Measurements from ENCODE around the gene PPP2R5C.

Gene PPP2R5C

DNA sequence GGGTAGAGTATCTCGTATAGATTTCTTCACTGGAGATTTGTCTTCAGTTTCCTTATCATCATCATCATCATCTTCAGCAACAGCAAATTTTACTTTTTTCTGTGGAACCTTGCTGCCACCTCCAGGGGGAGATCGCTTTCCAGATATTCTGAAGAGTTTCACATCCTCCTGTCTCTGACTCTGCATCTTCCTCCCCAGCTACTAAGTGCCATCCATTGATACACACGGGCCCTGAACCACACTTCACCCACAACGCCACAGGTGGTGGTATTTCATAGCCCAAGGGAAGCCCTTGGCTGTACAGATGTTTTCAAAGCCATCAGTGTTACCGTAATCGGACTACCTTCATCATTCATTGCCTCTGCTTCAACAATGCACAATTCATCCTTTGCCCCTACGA, 82.2 kb downstream of the PPP2R5C start:
- DNase-seq: peak; percentile 25 to 52

GRCh38 chr14:101844219-101844618, 82.7 kb downstream of the PPP2R5C start:
- no peak for DNase-seq

- no peak for DNase-seq
Observed at GRCh38 chr14:101844751-101845150, 83.2 kb downstream of the PPP2R5C start.

DNA sequence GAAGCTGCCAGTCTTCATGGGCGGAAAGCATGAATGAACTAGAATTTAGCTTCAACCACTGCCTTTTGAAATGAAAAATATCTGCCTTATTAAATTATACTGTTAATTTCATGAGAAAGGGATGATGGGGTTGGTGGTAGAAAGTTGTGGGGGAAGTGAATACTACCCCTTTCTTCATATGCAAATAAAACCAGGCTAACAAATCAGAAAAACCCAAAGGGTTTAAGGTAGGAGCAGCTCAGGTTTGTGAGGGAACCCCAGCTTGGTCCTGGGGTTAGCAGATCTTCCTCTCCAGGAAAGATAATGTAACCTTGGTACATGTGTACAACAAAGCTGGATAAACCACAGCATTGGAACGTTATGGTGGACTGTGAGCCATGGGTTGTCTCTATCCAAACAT, 84.0 kb downstream of the PPP2R5C start:
- DNase-seq: no peak

DNA sequence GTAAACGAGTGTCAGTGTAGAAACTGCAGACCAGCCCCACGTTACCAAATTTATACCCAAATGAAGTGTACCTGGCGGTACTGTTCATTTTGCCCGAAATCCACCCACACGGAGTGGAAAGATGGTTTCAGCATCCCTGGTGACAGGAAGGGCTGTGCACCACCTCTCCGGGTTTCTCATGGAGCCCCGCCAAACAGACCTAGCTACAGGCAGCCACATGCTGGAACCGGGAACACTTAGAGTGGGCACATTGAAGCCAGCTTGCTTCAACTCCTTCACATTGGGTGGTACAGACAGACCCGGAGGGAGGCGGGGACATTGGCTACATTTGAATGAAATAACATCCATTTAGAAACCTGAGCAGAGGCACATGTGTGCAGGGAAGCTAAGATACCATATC, 84.4 kb downstream of the PPP2R5C start:
- DNase-seq: no peak

DNA sequence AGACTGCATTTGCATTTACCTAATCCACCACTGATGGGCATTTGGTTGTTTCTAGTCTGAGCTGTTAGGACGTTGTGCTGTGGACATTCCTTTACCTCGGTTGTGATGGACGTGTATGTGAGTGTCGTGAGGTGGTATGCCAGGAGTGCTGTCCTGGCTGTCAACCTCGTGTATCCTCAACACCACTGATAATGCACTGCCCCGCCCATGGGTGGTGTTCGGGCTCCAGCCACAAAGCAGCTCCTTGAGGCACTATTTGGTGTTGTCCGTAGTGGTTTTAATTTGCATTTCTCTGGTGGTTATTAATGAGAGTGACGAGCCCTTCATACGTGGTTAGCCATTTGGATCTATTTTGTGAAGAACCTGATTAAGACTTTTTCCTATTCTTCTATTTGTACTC, 87.6 kb downstream of the PPP2R5C start:
- DNase-seq: no peak

GRCh38 chr14:101849640-101850039, 88.1 kb downstream of the PPP2R5C start:
- DNase-seq: no peak

DNA sequence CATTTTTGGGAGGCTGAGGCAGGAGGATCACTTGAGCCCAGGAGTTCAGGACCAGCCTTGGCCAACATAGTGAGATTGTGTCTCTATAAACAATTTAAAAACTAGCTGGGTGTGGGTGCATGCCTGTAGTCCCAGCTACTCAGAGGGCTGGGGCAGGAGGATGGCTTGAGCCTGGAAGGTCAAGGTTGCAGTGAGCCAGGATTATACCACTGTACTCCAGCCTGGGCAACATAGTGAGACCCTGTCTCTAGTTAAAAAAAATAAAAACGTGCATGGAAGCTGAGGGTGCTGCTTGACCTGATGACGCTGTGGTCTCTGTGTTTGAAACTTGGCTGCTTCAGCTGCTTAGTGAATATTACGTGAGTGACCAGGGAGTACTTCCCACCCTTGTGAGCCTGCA, 89.7 kb downstream of the PPP2R5C start:
- DNase-seq: no peak

DNA sequence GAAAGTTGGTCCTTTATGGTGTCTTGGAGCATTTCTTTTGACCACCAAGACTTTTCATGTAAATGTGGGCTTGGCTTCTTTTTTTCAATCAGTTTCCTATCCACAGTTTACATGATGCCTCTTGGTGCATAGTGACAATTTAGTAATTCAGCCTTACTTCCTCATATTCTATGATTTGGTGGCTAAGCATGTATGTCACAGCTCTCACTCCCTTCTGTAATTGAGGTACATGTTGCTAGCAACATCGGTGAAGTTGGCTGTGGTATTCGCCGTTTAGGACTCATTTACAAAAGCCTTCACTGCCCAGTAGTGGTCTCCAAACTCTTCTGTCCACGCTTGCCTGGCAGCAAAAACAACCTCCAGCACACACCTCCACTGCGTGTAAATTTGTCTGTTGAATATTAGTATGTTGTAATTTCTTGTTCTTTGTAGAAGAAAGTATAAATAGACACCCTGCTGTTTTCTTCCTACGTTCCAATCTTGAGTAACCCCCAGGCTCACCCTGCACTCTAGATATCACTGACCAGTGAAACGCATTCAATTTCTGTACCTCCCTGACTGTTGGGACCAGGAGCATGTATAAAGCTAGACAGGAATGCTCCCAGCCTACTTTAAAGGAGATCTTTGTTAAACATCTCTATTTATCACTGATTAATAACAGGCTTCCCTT, 90.4 kb downstream of the PPP2R5C start:
- DNase-seq: no peak

DNA sequence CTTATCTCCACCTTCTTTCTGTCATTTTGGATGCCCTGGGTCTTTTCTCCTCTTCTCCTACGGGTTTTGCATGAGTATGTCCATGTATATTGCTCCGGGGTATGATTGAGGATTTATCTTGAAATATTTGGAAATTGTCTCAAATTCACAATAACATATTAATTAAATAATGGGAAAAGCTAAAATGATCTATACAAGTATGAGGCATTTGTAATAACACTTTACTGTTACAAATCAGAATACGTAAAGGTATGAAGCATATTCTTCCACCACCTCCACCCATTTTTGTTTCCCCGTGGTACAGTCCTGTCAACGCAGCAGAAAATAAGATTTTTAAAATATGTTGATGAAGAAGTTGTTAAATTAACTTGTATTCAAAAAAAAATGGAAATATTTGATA, 91.3 kb downstream of the PPP2R5C start:
- DNase-seq: no peak

GRCh38 chr14:101853455-101854018, 92.0 kb downstream of the PPP2R5C start:
- DNase-seq: no peak

GRCh38 chr14:101854366-101854765, 92.9 kb downstream of the PPP2R5C start:
- DNase-seq: no peak

GRCh38 chr14:101855958-101856357, 94.4 kb downstream of the PPP2R5C start:
- no peak for DNase-seq

- DNase-seq: no peak
Observed at GRCh38 chr14:101856536-101856935, 95.0 kb downstream of the PPP2R5C start.

GRCh38 chr14:101857226-101857625, 95.7 kb downstream of the PPP2R5C start:
- no peak for DNase-seq

GRCh38 chr14:101858791-101859537, 97.5 kb downstream of the PPP2R5C start:
- DNase-seq: no peak

GRCh38 chr14:101859538-101859902, 98.0 kb downstream of the PPP2R5C start:
- DNase-seq: no peak

- DNase-seq: no peak
Observed at GRCh38 chr14:101859958-101860357, 98.4 kb downstream of the PPP2R5C start.

DNA sequence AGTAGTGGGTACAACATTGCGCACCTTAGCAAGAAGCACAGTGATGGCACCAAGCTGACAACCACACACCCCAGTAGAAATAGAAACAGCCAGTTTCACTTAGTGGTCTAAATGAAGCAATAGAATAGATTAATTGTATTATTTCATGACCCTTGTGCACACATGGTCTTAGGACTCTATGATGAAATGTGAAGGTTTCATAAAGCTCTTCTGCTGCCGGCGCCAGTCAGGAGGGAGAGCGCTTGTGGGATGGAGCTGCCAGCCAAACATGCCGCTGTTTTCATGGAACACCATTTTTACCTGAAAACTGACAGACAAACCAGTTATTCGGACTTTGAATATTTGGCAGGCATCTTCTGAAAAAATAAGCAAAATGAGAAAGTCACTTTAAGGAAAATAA, 100.0 kb downstream of the PPP2R5C start:
- DNase-seq: no peak

DNA sequence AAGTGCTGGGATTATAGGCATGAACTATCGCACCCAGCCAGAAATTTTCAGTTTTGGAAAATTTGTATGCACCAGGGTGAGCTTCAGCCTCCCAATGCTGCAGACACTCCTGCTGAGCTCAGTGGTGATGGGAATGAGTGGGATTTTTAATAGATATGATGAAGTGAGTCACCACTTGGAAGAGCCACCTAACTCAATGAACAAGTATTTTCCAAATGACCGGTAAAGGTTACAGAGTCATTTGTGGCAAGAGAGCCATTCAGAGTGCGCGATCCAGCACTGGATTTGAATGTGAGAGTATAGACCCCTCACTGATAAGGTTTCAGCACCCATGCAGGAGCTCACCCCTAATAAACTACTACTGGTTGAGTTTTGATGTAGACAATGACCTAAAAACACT, 100.7 kb downstream of the PPP2R5C start:
- no peak for DNase-seq

GRCh38 chr14:101862711-101863110, 101.2 kb downstream of the PPP2R5C start:
- no peak for DNase-seq

- no peak for DNase-seq
Observed at GRCh38 chr14:101865288-101865687, 103.8 kb downstream of the PPP2R5C start.

DNA sequence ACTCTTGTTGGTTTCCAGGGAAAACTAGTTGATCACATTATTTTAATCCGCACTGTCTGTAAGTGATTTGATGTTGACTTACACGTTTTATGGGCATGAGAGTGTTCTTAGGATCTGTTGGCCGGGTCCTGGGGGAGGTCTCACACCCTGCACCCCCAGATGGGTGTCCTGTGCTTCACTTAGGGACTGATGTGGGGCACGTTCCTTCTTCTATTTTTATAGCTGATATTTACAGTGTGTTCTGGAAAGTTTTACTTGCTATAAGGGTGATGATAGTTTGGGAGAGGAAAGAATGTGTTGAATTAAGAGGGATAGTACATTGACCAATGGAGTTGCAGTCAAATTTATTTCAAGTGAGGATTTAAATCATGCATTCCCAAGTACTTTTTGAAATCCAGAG, 106.3 kb downstream of the PPP2R5C start:
- no peak for DNase-seq

GRCh38 chr14:101869217-101869616, 107.7 kb downstream of the PPP2R5C start:
- DNase-seq: no peak

Data from stimulated activated CD4-positive, alpha-beta T cell treated with anti-CD3 and anti-CD28 coated beads, Interleukin-4, amount 100 ng/mL, for 4 hours (primary cell).